Head of caudate nucleus (tissue), 42 donors: ENCODE results near the gene RUBCN.
A peak's percentile ranks its signal among the peaks of the same experiment; 100 is the strongest.

Source experiments
- DNase-seq, 42 donors: peaks; one replicate each; pipeline versions ENCODE4 v3.0.0 to v3.0.0-alpha.2; 2020 to 2021; ENCODE audit warnings: mixed read lengths in 7 of 42
- intact Hi-C: fragments of 100-400 bp; cut with DNase I; formaldehyde crosslinking; loops from one replicate; pipeline ENCODE4 v1.15.0; 2022

The RUBCN gene

DNA sequence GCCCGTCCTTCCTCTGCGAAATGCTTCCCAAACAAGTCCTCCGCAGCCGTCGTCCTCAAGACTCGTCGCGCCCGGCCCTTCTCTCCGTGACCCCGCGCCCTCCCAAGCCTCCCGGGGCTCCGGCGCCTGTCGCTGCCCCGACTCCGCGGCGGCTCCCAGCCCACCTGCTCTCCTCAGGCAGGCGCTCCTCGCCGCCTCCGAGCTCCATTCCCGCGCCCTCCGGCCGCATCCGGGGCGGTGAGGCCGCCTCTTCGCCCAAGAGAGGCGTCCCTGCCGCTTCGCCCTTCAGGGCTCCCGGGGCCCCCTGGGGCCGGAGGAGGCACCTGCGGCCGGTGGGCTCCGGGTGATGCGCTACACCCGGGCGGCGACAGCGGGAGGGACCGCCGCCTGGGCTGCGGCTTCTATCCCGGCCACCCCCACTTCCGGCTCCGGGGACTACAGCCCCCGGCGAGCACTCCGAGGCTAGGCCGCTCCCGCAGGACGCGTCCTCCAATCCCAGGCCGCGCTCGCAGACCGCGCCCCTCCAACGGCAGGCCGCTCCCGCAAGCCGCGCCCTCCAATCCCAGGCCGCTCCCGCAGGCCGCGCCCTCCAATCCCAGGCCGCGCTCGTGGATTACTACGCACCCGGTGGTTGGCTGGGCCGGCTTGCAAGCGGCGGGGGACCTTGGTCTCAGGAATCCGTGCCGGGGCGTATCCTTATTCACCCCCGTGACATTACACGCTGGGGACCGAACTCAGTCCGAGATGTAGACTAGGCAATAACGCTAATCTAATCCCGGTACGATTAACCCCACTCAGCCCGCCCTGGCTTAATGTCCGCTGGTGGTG is at the start of gene RUBCN:
Gene RUBCN, minus strand, starts transcription at position 414 of the 828 bp plus-strand sequence. Its CDS starts 185 bp downstream, at position 229.
- peak; percentile 92 to 98 (median 97) for DNase-seq
- intact Hi-C loops = loop anchor here (1.0 kb wide), 1 partner anchor 13 kb away; the partner anchor contains the start of gene FYTTD1

DNA sequence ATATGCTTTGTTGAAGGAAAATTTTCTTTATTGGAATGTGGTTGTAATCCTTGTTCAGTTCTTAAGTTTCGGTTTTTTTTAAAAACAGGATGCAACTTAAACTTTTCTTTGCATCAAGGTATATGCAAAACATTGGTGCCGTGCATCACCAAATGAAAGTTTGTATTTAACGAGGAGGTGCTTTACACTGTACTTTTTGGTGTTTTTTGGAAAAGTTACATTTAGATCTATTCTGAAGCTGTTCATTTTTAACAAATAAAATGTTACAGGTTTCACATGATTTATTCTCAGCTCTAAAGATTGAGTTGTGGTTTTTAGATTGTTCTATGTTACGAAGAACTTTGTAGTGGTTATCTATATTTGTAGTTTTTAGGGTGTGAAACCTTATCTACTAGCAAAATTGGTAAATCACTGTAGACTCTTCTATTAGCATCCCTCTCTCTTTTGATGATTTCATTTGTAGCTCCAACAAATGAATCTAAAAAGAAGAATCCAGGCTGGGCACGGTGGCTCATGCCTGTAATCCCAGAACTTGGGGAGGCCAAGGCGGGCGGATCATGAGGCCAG is 47.4 kb upstream of the RUBCN start:
- no peak for DNase-seq
- intact Hi-C loops = no loop called here

DNA sequence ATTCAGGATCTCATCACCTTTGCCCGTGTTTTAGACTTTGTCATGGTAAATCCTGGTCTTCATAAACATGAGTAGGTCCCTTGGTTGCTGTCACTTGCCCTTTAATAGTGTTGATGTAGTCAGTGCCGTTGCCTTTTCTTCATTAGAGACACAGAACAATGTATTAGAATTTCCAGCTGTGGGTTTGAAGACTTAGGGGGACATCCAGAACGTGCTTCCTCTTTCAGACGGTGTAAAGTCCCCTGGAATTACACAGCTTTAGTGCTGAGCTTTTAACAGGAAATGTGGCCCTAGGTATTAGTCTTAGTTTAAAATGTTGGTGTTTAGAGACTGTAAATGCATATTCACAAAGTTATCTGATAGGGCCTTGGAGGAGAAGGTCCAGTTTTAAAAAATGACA is 45.5 kb upstream of the RUBCN start:
- intact Hi-C loops = no loop called here
- DNase-seq = no peak

DNA sequence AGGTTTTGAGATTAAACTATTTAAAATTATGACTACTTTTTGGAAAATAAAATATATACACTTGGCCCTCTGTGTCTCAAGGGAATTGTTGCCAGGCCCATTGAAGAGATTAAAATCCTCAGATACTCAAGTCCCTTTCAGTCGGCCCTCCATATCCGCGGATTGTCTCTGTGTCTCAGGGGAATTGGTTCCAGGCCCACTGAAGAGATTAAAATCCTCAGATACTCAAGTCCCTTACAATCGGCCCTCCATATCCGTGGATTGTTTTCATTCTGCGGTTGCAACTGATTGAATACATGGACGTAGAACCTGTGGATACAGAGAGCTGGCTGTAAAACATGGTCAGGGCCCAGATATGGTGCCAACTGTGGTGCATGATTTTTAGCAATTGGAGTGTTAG is 38.6 kb upstream of the RUBCN start:
- intact Hi-C loops = no loop called here
- DNase-seq = no peak

DNA sequence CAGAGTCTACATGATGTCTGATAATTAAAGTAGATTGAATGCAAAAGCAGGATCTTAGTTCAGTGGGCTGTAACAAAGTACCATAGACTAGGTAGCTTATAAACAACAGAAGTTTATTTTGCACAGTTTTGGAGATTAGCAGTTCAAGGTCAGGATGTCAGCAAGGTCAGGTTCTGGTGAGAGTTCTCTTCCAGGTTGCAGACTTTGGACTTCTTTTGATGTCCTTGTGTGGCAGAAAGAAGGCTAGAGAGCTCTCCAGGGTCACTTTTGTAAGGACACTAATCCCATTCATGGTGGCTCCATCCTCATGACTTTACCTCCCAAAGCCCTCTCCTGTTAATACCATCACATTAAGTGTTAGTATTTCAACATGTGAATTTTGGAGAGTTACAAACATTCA is 25.1 kb upstream of the RUBCN start:
- DNase-seq = no peak
- intact Hi-C loops = no loop called here

DNA sequence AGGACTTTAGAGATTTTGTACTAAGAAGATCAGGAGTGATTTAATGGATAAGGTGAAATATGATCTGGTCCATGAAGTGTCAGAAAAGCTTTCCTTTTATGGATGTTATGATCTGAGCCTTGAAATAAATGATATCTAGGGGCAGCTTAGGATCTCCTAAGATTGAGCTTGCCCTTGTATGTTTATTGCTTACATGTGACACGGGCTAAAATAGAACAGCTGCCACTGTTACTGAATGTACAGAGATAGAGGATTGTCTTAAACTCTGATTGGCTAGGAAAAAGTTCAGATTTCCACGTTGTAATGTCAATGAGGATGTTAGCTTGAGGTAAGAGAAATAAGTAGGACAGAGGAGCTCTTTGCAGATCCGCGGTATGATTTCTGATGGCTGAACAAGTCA is 21.8 kb upstream of the RUBCN start:
- intact Hi-C loops = no loop called here

DNA sequence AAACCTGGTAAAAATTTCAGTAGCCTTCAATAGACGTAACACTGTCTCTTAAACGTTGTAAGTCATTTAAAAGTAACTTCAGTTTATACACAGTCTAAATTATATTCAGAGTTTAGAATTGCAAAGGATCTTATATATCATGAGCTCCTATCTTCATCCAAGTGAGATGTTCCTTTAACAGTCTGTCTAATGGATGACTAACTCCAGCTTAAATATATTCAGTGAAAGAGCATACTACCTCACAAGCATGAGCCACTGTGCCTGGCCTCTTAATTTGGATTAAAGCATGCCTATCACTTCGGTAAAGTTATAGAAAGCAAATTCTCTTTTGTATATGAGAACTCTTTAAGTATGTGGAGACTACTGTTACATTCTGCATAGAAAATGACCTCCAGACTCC is 20.0 kb upstream of the RUBCN start:
- intact Hi-C loops = no loop called here
- no peak for DNase-seq

More for the DNA sequence above, 21.8 kb upstream of the RUBCN start:
- no peak for DNase-seq

DNA sequence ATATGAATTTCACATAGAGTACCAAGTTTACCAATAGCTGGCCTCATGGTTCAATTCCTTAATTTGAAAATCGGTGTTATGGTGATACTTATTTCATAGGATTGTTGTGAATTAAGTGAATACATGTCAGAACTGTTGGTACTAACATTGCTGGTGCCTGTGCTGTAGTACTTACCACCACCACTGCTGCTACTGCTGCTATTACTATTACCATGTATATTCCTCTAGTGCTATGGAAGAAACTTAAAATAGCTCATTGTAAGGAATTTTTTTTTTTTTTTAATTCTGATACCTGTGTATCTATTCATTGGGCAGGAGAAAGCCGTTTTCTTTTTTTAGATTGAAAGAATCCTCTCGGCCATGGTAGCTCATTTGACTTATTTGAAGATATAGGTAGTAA is 16.6 kb upstream of the RUBCN start:
- intact Hi-C loops = no loop called here
- DNase-seq = no peak

DNA sequence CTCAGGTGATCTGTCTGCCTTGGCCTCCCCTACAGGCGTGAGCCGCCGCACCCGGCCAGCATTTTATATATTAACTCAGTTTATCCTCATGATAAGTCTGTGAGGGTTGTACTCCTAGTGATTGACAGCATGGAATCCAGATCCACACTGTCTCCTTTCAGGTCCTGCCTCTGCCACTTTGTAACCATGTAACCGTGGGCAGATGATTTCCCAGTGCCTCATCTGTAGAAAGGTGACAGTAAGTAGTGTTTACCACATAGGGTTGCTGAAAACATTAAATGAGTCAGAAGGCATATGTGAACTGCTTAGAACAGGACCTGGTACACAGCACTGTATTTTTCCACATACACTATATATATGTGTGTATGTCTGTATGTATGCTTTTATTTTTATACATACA is 15.4 kb upstream of the RUBCN start:
- intact Hi-C loops = no loop called here
- no peak for DNase-seq

DNA sequence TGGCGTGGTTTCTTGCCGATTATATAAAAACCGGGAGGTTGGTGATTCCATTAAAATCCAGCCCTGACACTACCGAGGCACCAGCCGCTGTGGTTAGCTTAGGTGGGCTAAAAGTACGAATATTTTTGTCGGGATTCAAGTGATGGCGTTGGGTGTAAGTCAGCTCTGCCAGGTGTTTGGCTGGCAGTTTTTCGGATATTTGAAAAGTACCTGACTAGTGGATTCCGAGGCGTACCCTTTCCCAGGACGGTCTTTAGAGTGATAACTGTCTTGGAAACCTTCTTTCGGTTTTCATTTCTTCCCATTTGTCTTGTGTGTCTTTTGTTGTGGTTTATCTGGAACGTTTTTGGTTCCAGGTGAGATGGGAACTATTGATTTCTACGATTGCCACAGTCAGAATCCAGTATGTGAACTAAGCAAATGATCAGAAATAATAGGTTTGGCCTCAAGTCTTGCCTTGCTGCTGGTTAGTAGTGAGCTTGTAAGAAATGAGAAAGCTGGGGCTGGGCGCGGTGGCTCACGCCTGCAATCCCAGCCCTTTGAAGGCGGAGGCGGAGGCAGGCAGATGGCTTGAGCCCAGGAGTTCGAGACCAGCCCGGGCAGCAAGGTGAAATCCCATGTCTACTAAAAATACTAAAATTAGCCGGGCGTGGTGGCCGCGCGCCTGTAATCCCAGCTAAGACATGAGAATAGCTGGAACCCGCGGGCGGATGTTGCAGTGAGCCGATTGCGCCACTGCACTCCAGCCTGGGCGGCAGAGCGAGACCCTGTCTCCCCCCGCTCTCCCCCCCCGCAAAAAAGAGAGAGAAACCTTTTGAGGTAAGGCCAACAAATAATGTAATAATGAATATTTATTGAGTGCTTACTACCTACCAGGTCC is 14.4 kb upstream of the RUBCN start:
- intact Hi-C loops = no loop called here
- peak in 39 of 42 donors; percentile 15 to 68 (median 36) for DNase-seq

DNA sequence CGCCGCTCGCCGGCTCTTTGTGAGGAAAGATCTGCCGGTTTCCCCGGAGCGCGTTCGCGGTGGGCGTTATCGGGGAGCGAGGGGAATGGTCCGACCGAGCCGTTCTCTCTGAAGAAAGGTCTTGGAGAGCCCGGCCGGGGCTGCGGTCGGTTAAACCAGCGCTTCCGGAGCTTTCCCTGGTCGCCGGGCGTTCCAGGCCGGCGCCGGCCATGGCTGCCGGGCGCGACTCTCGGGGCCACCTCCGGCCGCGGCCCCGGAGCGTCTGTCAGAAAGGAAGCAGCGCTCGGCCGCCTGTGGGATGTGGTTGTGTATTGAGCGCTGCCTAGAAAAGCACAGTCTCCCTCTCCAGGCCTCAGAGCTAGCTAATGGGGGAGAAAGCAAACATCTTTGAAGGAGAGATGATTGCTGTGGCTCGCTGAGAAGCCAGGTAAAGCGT is 13.7 kb upstream of the RUBCN start:
- intact Hi-C loops = no loop called here
- peak; percentile 33 to 84 (median 62) for DNase-seq

DNA sequence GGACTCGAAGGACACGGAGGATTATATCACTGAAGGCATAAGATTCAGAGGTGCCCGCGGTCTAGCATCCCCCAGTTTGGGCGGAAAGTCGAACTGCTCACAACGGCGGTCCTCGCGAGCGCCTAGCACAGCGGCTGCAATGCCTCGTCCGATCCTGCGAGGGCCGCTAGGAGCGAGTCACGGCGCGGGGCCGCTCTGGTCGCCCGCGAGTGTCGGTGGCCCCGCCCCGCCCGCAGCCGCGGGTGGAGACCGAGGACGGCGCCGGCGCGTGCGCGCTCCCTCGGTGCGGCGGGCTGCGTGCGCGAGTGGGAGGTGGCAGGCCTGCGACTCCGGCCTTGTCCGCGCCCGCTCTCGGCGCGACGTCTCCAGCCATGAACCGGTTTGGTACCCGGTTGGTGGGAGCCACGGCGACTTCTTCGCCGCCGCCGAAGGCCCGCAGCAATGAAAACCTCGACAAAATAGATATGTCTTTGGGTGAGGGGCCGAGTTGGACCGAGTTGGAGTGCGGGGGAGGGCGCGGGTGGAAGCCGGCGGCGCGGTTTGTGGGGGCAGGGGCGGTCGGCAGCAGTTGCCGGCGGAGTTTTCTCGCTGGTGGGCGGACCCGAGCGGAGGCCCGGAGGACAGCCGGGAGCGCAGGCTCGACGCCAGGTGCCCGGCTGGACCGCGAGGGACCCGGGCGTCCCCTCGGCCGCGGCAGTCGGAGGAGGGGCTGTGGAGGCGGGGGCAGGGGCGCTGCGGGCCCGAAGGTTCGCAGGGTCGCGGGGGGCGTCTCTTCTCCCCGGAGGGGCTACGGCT is 13.1 kb upstream of the RUBCN start, which contains the start of gene FYTTD1:
Gene FYTTD1, plus strand, starts transcription at position 283 of the 795 bp plus-strand sequence. Its CDS starts 89 bp downstream, at position 372.
- peak; percentile 81 to 98 (median 95) for DNase-seq
- intact Hi-C loops = loop anchor here (1.0 to 5.0 kb wide), 2 partner anchors 12 to 43 kb away; partner anchors contain the start of gene LRCH3

DNA sequence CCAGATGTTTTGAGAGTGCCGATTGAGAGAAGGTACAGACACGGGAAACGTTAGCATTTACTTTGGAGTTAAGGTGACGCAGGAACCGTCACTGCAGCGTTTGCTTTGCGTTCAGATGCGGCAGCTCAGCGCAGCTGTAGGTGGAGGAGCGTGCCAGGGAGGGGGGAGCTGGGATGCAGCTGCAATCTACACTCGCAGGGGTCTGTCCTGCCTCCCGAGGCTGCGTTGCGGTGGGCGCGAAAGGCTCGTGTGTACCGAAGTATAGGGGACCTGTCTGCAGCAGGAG is 12.6 kb upstream of the RUBCN start:
- DNase-seq = peak in 13 of 42 donors; percentile 49 to 80 (median 72)
- intact Hi-C loops = loop anchor here (1.0 to 5.0 kb wide), 2 partner anchors 12 to 43 kb away; partner anchors contain the start of gene LRCH3

DNA sequence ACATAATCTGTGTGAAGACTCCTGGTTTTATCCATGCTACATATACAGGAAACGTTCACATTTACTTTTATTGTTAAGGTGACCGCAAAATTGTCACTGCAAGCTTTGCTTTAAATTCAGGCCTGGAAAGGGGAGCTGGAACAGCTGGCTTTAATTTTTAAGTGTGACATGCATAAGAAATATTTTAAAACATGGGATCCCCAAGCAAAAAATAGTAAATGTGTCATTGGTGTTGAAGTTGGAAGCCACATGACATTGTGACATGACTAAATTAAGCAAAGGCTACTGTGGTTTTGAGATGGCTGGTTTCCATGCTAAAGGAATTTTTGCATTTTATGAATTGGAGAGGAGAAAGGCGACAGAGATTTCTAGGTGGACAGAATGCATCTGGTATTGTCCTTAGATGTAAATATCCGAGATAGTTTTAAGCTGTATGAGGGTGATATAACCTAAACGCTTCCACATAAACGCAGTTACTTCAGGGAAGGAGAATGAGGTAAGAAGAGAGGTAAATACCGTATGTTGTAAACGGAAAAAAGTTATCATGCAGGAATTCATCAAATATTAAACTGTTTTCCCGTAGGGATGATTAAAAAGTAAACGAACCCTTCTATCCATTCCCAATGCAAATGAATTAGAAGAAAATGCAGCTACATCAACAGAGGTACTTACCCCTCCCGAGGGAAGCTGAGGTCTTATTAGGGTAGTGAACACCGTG is 12.1 kb upstream of the RUBCN start:
- no peak for DNase-seq
- intact Hi-C loops = loop anchor here (1.0 to 5.0 kb wide), 2 partner anchors 11 to 44 kb away; partner anchors contain the start of gene LRCH3

DNA sequence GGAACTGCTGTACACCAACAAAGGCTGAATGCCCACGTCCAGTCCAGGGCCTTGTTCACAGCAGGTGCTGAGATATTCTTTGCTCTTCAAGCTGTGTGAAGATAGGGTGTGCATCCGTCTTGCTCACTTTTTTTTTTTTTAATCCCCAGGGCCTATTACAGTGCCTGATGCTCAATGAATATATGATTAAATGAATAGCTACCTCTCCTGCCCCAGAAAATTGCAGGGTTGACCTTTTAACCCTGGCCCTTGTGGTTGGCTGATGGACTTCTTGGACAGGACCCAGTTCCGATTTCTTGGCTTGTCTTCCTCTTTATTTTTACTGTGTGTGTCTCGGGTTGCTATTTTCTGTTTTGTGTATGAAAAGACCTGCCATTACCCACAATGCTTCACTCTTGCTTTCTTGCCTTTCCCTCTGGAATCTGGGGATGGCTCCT is 10.1 kb upstream of the RUBCN start:
- intact Hi-C loops = loop anchor here (5.0 kb wide), 1 partner anchor 45 kb away; the partner anchor contains the start of gene LRCH3
- peak in 1 of 42 donors; percentile 21 for DNase-seq

DNA sequence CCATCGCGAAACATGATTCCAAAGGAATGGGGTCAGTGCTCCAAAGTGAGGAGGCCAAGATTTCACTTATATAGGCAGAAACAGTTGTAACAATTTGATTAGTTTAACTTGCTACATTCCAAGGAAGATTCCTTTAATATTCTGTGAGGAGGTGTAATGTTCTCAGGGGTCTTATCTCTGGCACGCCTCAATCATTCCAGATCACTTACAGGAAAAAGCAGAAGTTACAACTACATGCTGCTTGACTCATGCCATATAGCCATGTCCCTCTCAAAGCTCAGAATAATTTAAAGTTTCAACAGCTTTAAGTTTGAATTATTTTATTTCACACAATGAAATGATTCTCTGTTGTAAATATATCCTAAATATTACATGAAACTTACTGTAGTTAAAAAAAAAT is 9.5 kb upstream of the RUBCN start:
- no peak for DNase-seq
- intact Hi-C loops = loop anchor here (5.0 kb wide), 1 partner anchor 46 kb away; the partner anchor contains the start of gene LRCH3

DNA sequence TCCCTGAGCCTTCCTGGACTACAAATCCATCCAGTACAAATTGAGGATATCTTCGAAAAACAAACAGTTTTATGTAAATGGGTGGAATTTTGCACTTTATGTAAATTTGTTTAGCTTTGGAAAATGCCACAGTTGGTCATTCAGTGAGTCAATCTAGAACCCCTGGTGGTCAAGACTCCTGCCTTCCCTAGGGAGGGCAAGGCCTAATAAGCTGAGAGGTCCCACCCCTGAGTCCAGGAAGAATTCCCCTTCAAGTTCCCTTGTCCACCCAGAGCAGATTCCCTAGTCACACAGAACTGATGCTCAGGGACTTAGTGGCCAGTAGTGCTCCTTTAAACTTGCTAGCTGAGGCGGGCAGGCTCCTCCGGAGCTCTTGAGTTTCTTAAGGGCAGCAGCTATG is 6.1 kb upstream of the RUBCN start:
- no peak for DNase-seq
- intact Hi-C loops = no loop called here
